ENCODE measurements around the gene CACNA1C. TPM values are rescaled to one million over a fixed set of nuclear protein-coding genes. Genes with fewer than 3 reads are reported as not detected.

CACNA1C gene
- total RNA-seq, 6 donors from 2014 or later: 5.2 to 45.1 (median 8.8) TPM

GRCh38 chr12:2607881-2608607, 555.3 kb downstream of the CACNA1C start:
- Histone ChIP-seq H3K27ac (no peak overlapping the region), H3K36me3 (no peaks in the 10 kb centered on the region), H3K4me1 (no peaks in the 10 kb centered on the region), H3K4me3 (no peak overlapping the region), H3K9me3 (no peaks in the 10 kb centered on the region), H3K27me3 (no peaks in the 10 kb centered on the region)
- no peak for ATAC-seq (ENCODE audit: low FRiP score in 2 of 2)
- WGBS, 2 donors: 86% methylated on average over 10 of the region's 10 CpGs
- no peak for DNase-seq
- TF ChIP-seq POLR2A (IDR thresholded peaks at IDR 0.05) (no peak), POLR2AphosphoS5 (IDR thresholded peaks at IDR 0.05) (no peak), EP300 (IDR thresholded peaks at IDR 0.05) (no peak), CTCF (IDR thresholded peaks at IDR 0.05) (no peak)

- WGBS, 2 donors: 93 to 94% methylated on average over 10 to 12 of the region's 12 CpGs
- no peaks in the 10 kb centered on the region for H3K36me3 ChIP-seq
- H3K9me3 ChIP-seq: no peaks in the 10 kb centered on the region
- H3K27ac ChIP-seq: no peak overlapping the region
- TF ChIP-seq EP300 (IDR thresholded peaks at IDR 0.05) (no peak), POLR2A (IDR thresholded peaks at IDR 0.05) (no peak), CTCF (IDR thresholded peaks at IDR 0.05) (no peak), POLR2AphosphoS5 (IDR thresholded peaks at IDR 0.05) (no peak)
- H3K4me3 ChIP-seq: no peak overlapping the region
- DNase-seq: no peak
- ATAC-seq (ENCODE audit: low FRiP score in 2 of 2): no peak
- H3K27me3 ChIP-seq: no peaks in the 10 kb centered on the region
- no peaks in the 10 kb centered on the region for H3K4me1 ChIP-seq
Observed at GRCh38 chr12:2608608-2608945, 555.8 kb downstream of the CACNA1C start.

- Histone ChIP-seq H3K4me3 (no peak overlapping the region), H3K36me3 (no peaks in the 10 kb centered on the region), H3K27ac (no peak overlapping the region), H3K9me3 (no peaks in the 10 kb centered on the region), H3K4me1 (no peaks in the 10 kb centered on the region), H3K27me3 (no peaks in the 10 kb centered on the region)
- TF ChIP-seq EP300 (IDR thresholded peaks at IDR 0.05) (no peak), POLR2A (IDR thresholded peaks at IDR 0.05) (no peak), CTCF (IDR thresholded peaks at IDR 0.05) (no peak), POLR2AphosphoS5 (IDR thresholded peaks at IDR 0.05) (no peak)
- 55 to 63% methylated on average over 12 of the region's 12 CpGs for WGBS, 2 donors
- DNase-seq (no peak), ATAC-seq (ENCODE audit: low FRiP score in 2 of 2) (no peak)
Observed at GRCh38 chr12:2609020-2609419, 556.2 kb downstream of the CACNA1C start.

GRCh38 chr12:2610358-2610757, 557.6 kb downstream of the CACNA1C start:
- no peaks in the 10 kb centered on the region for H3K9me3 ChIP-seq
- no peak overlapping the region for H3K27ac ChIP-seq
- H3K27me3 ChIP-seq: no peaks in the 10 kb centered on the region
- H3K4me1 ChIP-seq: no peaks in the 10 kb centered on the region
- TF ChIP-seq EP300 (IDR thresholded peaks at IDR 0.05) (no peak), CTCF (IDR thresholded peaks at IDR 0.05) (no peak), POLR2AphosphoS5 (IDR thresholded peaks at IDR 0.05) (no peak), POLR2A (IDR thresholded peaks at IDR 0.05) (no peak)
- H3K36me3 ChIP-seq: no peaks in the 10 kb centered on the region
- WGBS, 2 donors: 93 to 95% methylated on average over 11 of the region's 11 CpGs
- ATAC-seq (ENCODE audit: low FRiP score in 2 of 2): no peak
- DNase-seq: no peak
- H3K4me3 ChIP-seq: no peak overlapping the region

All from upper lobe of left lung (tissue), 6 donors.